ENCODE measurements around the gene SERP2.

Gene SERP2

DNA sequence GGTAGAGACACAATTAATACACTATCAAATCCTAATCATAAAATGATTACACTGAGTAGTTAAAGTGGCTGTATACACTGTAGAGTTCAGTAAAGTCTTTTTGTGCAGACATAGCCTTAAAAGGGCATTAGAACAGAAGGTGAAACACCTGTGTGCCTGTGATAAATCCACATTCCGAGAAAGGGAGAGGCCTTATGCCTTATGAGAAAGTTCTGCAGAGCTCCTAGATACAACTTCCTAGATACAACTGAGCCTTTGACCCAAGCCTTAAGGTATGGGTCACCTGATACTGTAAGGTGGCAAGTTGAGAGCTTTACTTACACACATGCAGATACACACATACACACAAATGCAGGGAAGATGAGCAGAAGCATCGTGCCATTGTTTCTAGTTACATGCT lies 6.3 kb downstream of the SERP2 start:
- Histone ChIP-seq H3K4me3 (ENCODE audit: low read depth, low read length) (no peak overlapping the region), H3K36me3 (ENCODE audit: control insufficient read depth in 2 of 2, insufficient read depth in 1 of 2, low read length in 2 of 2) (no peaks in the 10 kb centered on the region), H3K4me1 (ENCODE audit: control insufficient read depth, insufficient read depth, low read length) (no peaks in the 10 kb centered on the region), H3K27ac (ENCODE audit: extremely low read depth, low read depth, low read length) (no peak overlapping the region), H3K9me3 (ENCODE audit: control insufficient read depth, insufficient read depth, low read depth, low read length) (no peaks in the 10 kb centered on the region)
- CTCF ChIA-PET, result interaction anchor here (0.6 to 1.1 kb wide), 2 partner anchors 47 to 137 kb away, joined by 3 to 4 read pairs; no protein-coding TSS in a partner anchor
- POLR2A ChIA-PET, result no interaction called here
- TF ChIP-seq ZNF555 (tag by site-specific recombination; conservative IDR thresholded peaks at IDR 0.05) (no peak), ZFP3 (tag by site-specific recombination; IDR thresholded peaks at IDR 0.05; ENCODE audit: low read depth) (no peak), ZNF791 (tag by site-specific recombination; IDR thresholded peaks at IDR 0.05) (no peak), ZNF132 (tag by site-specific recombination; IDR thresholded peaks at IDR 0.05; ENCODE audit: borderline replicate concordance) (no peak), ZNF394 (tag by site-specific recombination; IDR thresholded peaks at IDR 0.05; ENCODE audit: borderline replicate concordance) (no peak), PRDM1 (tag by site-specific recombination; IDR thresholded peaks at IDR 0.05) (no peak), SP7 (tag by site-specific recombination; IDR thresholded peaks at IDR 0.05) (no peak), BCL11A (tag by site-specific recombination; IDR thresholded peaks at IDR 0.05; ENCODE audit: low read depth) (no peak), MYNN (tag by site-specific recombination; IDR thresholded peaks at IDR 0.05; ENCODE audit: borderline replicate concordance) (no peak), ZNF350 (tag by site-specific recombination; IDR thresholded peaks at IDR 0.05) (no peak)
- TF ChIP-seq, protein P1, sequence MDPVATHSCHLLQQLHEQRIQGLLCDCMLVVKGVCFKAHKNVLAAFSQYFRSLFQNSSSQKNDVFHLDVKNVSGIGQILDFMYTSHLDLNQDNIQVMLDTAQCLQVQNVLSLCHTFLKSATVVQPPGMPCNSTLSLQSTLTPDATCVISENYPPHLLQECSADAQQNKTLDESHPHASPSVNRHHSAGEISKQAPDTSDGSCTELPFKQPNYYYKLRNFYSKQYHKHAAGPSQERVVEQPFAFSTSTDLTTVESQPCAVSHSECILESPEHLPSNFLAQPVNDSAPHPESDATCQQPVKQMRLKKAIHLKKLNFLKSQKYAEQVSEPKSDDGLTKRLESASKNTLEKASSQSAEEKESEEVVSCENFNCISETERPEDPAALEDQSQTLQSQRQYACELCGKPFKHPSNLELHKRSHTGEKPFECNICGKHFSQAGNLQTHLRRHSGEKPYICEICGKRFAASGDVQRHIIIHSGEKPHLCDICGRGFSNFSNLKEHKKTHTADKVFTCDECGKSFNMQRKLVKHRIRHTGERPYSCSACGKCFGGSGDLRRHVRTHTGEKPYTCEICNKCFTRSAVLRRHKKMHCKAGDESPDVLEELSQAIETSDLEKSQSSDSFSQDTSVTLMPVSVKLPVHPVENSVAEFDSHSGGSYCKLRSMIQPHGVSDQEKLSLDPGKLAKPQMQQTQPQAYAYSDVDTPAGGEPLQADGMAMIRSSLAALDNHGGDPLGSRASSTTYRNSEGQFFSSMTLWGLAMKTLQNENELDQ (tag by site-specific recombination; IDR thresholded peaks at IDR 0.05; ENCODE audit: low read depth), result no peak
- TF ChIP-seq, protein P2, sequence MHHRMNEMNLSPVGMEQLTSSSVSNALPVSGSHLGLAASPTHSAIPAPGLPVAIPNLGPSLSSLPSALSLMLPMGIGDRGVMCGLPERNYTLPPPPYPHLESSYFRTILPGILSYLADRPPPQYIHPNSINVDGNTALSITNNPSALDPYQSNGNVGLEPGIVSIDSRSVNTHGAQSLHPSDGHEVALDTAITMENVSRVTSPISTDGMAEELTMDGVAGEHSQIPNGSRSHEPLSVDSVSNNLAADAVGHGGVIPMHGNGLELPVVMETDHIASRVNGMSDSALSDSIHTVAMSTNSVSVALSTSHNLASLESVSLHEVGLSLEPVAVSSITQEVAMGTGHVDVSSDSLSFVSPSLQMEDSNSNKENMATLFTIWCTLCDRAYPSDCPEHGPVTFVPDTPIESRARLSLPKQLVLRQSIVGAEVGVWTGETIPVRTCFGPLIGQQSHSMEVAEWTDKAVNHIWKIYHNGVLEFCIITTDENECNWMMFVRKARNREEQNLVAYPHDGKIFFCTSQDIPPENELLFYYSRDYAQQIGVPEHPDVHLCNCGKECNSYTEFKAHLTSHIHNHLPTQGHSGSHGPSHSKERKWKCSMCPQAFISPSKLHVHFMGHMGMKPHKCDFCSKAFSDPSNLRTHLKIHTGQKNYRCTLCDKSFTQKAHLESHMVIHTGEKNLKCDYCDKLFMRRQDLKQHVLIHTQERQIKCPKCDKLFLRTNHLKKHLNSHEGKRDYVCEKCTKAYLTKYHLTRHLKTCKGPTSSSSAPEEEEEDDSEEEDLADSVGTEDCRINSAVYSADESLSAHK (tag by site-specific recombination; IDR thresholded peaks at IDR 0.05), result no peak

DNA sequence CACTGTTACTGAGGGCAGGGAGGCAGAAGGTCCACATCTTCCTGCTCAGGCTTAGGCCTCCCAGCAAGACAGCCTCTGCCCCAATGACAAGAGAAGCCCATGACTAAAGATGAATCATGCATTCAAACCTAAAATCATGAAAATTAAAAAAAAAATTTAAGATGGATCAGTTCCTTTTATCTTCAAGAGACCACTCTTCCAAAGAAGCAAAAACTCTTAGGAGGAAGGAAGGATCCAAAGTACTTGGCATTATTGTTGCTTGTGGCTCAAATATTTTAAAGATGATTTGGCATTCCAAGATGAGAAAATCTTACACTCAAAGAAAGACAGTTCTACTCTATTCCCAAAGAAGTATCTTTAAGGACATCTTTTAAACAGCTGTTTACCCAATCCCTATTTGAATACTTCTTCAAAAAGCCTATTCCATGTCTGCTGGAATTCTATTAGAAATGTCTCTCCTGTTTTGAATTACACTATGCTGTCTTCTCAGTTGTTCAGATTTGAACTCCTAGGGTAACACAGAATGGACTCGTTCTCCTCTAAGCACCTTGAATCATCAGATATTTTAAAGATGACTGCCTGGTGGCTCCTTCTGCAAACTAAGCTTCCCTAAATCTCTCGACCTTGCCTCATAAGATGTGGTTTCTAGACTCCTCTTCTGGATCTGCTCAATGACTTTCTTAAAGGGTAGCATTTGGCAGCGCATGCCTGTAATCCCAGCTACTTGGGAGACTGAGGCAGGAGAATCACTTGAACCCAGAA lies 7.0 kb downstream of the SERP2 start:
- H3K9me3 ChIP-seq (ENCODE audit: control insufficient read depth, insufficient read depth, low read depth, low read length), result no peaks in the 10 kb centered on the region
- H3K27ac ChIP-seq (ENCODE audit: extremely low read depth, low read depth, low read length), result no peak overlapping the region
- H3K4me3 ChIP-seq (ENCODE audit: low read depth, low read length), result no peak overlapping the region
- H3K4me1 ChIP-seq (ENCODE audit: control insufficient read depth, insufficient read depth, low read length), result no peaks in the 10 kb centered on the region
- POLR2A ChIA-PET, result no interaction called here
- CTCF ChIA-PET, result interaction anchor here (0.6 to 1.1 kb wide), 2 partner anchors 47 to 136 kb away, joined by 3 to 4 read pairs; no protein-coding TSS in a partner anchor
- TF ChIP-seq ZNF664 (tag by site-specific recombination; IDR thresholded peaks at IDR 0.05), result no peak
- TF ChIP-seq ZNF10 (tag by site-specific recombination; IDR thresholded peaks at IDR 0.05), result no peak
- TF ChIP-seq ZNF660 (tag by site-specific recombination; IDR thresholded peaks at IDR 0.05), result no peak
- TF ChIP-seq ZBTB7A (tag by site-specific recombination; IDR thresholded peaks at IDR 0.05; ENCODE audit: low read depth), result no peak
- no peak for TF ChIP-seq ZNF274 (IDR thresholded peaks at IDR 0.05; ENCODE audit: low read length)
- TF ChIP-seq ZNF274 (tag by site-specific recombination; IDR thresholded peaks at IDR 0.05; ENCODE audit: borderline replicate concordance), result no peak
- TF ChIP-seq ZNF629 (tag by site-specific recombination; IDR thresholded peaks at IDR 0.05), result no peak
- no peak for TF ChIP-seq REPIN1 (tag by site-specific recombination; IDR thresholded peaks at IDR 0.05; ENCODE audit: low read depth)
- TF ChIP-seq ZNF140 (tag by site-specific recombination; IDR thresholded peaks at IDR 0.05), result no peak
- TF ChIP-seq ZNF549 (tag by site-specific recombination; IDR thresholded peaks at IDR 0.05), result no peak
- H3K36me3 ChIP-seq (ENCODE audit: control insufficient read depth in 2 of 2, insufficient read depth in 1 of 2, low read length in 2 of 2), result no peaks in the 10 kb centered on the region

All from HEK293 (cell line).